Osteoblast (primary cell): ENCODE measurements around the gene ABAT. TPM values are rescaled to one million over a fixed set of nuclear protein-coding genes. Genes with fewer than 3 reads are reported as not detected.

Experiments
- DNase-seq: peaks from one replicate; pipeline ENCODE4 v3.0.0; 2011; ENCODE audit warnings: low spot score, mixed read lengths; ENCODE audit not compliant: insufficient read length; ENCODE audit errors: missing footprints
- H2AFZ ChIP-seq: 2 replicates; pipeline ENCODE4 v1.6.0; 2011; ENCODE audit warnings: mild to moderate bottlenecking, low read length
- H3K27ac ChIP-seq: 2 replicates; pipeline ENCODE4 v1.5.1; 2011; ENCODE audit warnings: mild to moderate bottlenecking, low read depth, low read length, moderate library complexity
- H3K27me3 ChIP-seq: 2 replicates; pipeline ENCODE4 v1.6.0; 2012; ENCODE audit warnings: mild to moderate bottlenecking, control low read depth, inconsistent platforms, low read length, moderate library complexity; ENCODE audit not compliant: insufficient read depth
- H3K36me3 ChIP-seq: 2 replicates; pipeline ENCODE4 v1.5.1; 2011; ENCODE audit warnings: mild to moderate bottlenecking, low read length, control low read depth, moderate library complexity; ENCODE audit not compliant: insufficient read depth
- H3K4me1 ChIP-seq: 2 replicates; pipeline ENCODE4 v1.5.1; 2011; ENCODE audit warnings: mild to moderate bottlenecking, low read length, control low read depth, moderate library complexity; ENCODE audit not compliant: insufficient read depth
- H3K4me2 ChIP-seq: 2 replicates; pipeline ENCODE4 v1.6.0; 2011; ENCODE audit warnings: mild to moderate bottlenecking, low read length; ENCODE audit not compliant: insufficient read depth
- H3K4me3 ChIP-seq: fragments of 200-600 bp; sonication (generic); 3 replicates; pipeline ENCODE4 v1.5.1; 2012; ENCODE audit warnings: mild to moderate bottlenecking, low read length, inconsistent platforms; ENCODE audit not compliant: insufficient read depth
- H3K79me2 ChIP-seq: 2 replicates; pipeline ENCODE4 v1.6.0; 2012; ENCODE audit warnings: mild to moderate bottlenecking, low read length, control low read depth, inconsistent platforms; ENCODE audit not compliant: insufficient read depth
- H3K9me3 ChIP-seq: 2 replicates; pipeline ENCODE4 v1.5.1; 2011; ENCODE audit warnings: low read depth, low read length, control low read depth
- H4K20me1 ChIP-seq: 2 replicates; pipeline ENCODE4 v1.6.0; 2012; ENCODE audit warnings: mild to moderate bottlenecking, low read length, control low read depth; ENCODE audit not compliant: insufficient read depth
- CTCF ChIP-seq: IDR thresholded peaks from 2 replicates; pipeline ENCODE4 v1.5.1; 2011; ENCODE audit warnings: mild to moderate bottlenecking, low read depth, low read length, moderate library complexity; ENCODE audit errors: extremely low read depth
- total RNA-seq: library from RNA; depleted of rRNA; stranded (reverse); fragments of >200 nt; gene quantifications from 2 replicates; pipeline ENCODE4 v1.2.3, GENCODE V29; 2012

The ABAT gene
- total RNA-seq, 1 donor: 6.5 TPM

- DNase-seq: peak; percentile 88
- Histone ChIP-seq H3K4me2 (no peak overlapping the region), H3K27ac (no peak overlapping the region), H3K79me2 (no peaks in the 10 kb centered on the region), H3K4me1 (no peaks in the 10 kb centered on the region), H3K9me3 (no peaks in the 10 kb centered on the region), H4K20me1 (no peaks in the 10 kb centered on the region), H3K36me3 (no peaks in the 10 kb centered on the region), H3K4me3 (no peak overlapping the region), H3K27me3 (no peaks in the 10 kb centered on the region), H2AFZ (peak overlapping the region; percentile 41)
- peak; percentile 76 for TF ChIP-seq CTCF
These were observed 13.5 kb upstream of the ABAT start for GRCh38 chr16:8660841-8661301.

DNA sequence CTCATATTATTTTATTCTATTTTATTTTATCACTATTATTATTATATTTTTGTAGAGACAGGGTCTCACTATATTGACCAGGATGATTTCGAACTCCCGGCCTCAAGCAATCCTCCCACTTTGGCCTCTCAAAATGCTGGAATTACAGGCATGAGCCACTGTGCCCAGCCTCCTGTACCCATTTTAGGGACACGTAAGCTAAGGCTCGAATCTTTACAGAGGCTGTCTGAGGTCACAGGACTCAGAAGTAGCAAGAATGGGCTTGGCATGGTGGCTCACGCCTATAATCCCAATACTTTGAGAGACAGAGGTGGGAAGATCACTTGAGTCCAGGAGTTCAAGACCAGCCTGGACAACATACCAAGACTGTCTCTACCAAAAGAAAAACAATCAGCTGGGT lies 12.7 kb upstream of the ABAT start:
- no peak overlapping the region for H2AFZ ChIP-seq
- H3K4me3 ChIP-seq: no peak overlapping the region
- no peak for DNase-seq
- H4K20me1 ChIP-seq: no peaks in the 10 kb centered on the region
- no peaks in the 10 kb centered on the region for H3K9me3 ChIP-seq
- TF ChIP-seq CTCF: no peak
- no peaks in the 10 kb centered on the region for H3K36me3 ChIP-seq
- no peak overlapping the region for H3K27ac ChIP-seq
- H3K4me1 ChIP-seq: no peaks in the 10 kb centered on the region
- H3K4me2 ChIP-seq: no peak overlapping the region
- no peaks in the 10 kb centered on the region for H3K27me3 ChIP-seq
- no peaks in the 10 kb centered on the region for H3K79me2 ChIP-seq

DNA sequence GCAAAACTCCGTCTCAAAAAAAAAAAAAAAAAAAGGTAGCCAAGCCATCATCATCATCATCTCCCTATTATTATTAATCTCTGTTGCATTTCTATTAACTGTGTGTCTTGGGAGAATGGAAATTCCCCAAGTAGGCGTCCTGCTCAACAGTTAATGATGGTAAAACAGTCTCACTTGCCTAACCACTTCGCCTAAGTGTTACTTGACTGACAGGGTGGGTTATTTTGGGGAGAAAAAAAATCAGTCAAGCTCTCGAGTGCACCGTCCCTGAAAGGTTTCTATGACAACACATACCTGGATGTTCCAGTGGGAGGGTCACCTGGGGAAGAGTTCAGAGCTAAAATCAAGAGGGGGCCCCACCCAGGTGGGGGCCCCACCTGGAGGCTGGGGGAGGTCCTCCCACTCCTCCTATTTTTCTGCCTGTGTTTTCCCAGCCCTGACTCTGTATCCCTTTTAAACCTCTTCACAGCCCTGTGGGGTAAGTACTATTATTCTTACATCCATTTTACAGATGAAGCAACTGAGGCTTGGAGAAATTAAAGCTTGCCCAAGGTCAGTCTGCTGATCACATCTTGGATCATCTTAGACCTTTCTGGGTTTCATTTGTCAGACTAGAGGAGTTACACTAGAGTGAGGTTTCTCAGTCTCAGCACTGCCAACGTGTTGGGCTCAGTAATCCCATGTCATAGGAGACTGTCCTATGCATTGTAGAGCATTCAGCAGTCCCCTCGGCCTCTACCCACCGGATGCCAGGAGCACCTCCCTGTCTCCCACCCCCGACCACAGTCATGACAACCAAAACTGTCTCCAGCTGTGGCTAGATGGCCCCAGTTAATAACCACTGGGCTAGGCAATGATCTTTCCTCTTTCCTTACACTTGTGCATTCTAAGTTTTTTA lies 11.0 kb upstream of the ABAT start:
- H2AFZ ChIP-seq: no peak overlapping the region
- no peak overlapping the region for H3K27ac ChIP-seq
- no peak for TF ChIP-seq CTCF
- H3K36me3 ChIP-seq: no peaks in the 10 kb centered on the region
- no peaks in the 10 kb centered on the region for H3K9me3 ChIP-seq
- no peaks in the 10 kb centered on the region for H3K27me3 ChIP-seq
- no peak overlapping the region for H3K4me2 ChIP-seq
- no peak for DNase-seq
- no peak overlapping the region for H3K4me3 ChIP-seq
- no peaks in the 10 kb centered on the region for H3K79me2 ChIP-seq
- H4K20me1 ChIP-seq: no peaks in the 10 kb centered on the region
- H3K4me1 ChIP-seq: no peaks in the 10 kb centered on the region

DNA sequence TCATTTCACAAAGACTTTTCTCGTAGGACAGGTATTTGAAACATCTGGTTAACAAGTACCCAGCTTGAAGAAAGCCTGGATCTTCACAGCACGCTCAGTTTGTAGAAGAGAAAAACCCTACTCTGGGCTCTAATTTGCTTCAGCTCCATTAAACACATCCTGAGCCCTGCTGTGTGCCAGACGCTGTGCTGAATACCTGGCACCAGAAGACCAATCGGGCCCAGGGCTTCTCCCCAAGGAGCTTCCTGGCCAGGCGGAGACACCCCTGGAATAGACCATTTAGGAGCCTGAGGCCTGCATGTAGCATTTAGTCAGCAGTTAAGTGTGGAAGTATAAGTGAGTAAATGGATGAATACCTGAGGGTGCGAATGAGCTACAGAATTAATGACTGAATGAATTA lies 8.9 kb upstream of the ABAT start:
- Histone ChIP-seq H3K4me1 (no peaks in the 10 kb centered on the region), H3K9me3 (no peaks in the 10 kb centered on the region), H3K4me2 (no peak overlapping the region), H2AFZ (no peak overlapping the region), H3K4me3 (no peak overlapping the region), H3K27ac (no peak overlapping the region), H4K20me1 (no peaks in the 10 kb centered on the region), H3K36me3 (no peaks in the 10 kb centered on the region), H3K27me3 (no peaks in the 10 kb centered on the region), H3K79me2 (no peaks in the 10 kb centered on the region)
- DNase-seq: no peak
- no peak for TF ChIP-seq CTCF
